Breast epithelium (tissue), 3 donors: ENCODE results near the gene BRD9.
"Not testable (repeated sequence)": the region's sequence is repeated elsewhere in the genome, so short reads cannot be mapped to it uniquely, and the experiment has no call there.

ENCODE experiments used
- POLR2A ChIP-seq: fragments of 450-650 bp; IDR thresholded peaks from one replicate; pipeline ENCODE4 v1.6.1; 2016; ENCODE audit warnings: antibody characterized with exemption, mild to moderate bottlenecking, moderate library complexity
- POLR2AphosphoS5 ChIP-seq, 3 donors: sonication (generic); formaldehyde crosslinking; IDR thresholded peaks; one replicate each; pipeline ENCODE4 v1.6.1; 2017; ENCODE audit warnings: antibody characterized with exemption in 3 of 3
- TF ChIP-seq, protein P1 (sequence below), 3 donors: fragments of 450-650 bp; IDR thresholded peaks; one replicate each; pipeline ENCODE4 v1.5.1; 2016 to 2017; ENCODE audit warnings: antibody characterized with exemption in 3 of 3, mild to moderate bottlenecking in 3 of 3, moderate library complexity in 3 of 3

DNA sequence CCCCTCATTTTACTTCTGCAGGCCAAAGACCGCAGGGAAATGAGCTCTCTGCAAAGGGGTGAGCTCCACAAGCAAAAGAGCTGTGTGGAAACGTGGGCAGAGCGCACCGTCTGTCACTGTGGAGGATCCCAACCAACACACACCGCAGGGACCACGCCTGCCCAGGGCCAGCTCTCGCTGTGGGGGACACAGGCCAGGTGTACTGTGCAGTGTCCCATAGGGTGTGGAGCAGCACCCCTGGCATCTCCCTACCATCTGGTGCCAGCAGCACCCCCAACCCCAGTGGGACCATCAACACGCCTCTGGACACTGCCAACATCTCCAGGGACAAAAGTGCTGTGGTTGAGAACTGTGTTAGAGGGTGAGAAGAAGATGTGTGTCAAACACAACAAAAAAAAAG lies 13.9 kb downstream of the BRD9 start:
- TF ChIP-seq, protein P1, sequence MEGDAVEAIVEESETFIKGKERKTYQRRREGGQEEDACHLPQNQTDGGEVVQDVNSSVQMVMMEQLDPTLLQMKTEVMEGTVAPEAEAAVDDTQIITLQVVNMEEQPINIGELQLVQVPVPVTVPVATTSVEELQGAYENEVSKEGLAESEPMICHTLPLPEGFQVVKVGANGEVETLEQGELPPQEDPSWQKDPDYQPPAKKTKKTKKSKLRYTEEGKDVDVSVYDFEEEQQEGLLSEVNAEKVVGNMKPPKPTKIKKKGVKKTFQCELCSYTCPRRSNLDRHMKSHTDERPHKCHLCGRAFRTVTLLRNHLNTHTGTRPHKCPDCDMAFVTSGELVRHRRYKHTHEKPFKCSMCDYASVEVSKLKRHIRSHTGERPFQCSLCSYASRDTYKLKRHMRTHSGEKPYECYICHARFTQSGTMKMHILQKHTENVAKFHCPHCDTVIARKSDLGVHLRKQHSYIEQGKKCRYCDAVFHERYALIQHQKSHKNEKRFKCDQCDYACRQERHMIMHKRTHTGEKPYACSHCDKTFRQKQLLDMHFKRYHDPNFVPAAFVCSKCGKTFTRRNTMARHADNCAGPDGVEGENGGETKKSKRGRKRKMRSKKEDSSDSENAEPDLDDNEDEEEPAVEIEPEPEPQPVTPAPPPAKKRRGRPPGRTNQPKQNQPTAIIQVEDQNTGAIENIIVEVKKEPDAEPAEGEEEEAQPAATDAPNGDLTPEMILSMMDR (IDR thresholded peaks at IDR 0.05), result not testable (repeated sequence)
- not testable (repeated sequence) for TF ChIP-seq POLR2A; POLR2AphosphoS5 (IDR thresholded peaks at IDR 0.05)
